B cell (primary cell): Measurements from ENCODE around the gene NDST4.

Experiments used
- EZH2 ChIP-seq: IDR thresholded peaks from 2 replicates; pipeline ENCODE4 v1.6.1; 2012; ENCODE audit warnings: borderline replicate concordance, low read depth, mild to moderate bottlenecking, moderate library complexity, low read length; ENCODE audit not compliant: insufficient read depth, poor library complexity, severe bottlenecking
- TF ChIP-seq, protein P1 (sequence below): fragments of 200-600 bp; IDR thresholded peaks from one replicate; pipeline ENCODE4 v1.8.0; 2022; ENCODE audit warnings: antibody characterized with exemption, mild to moderate bottlenecking

DNA sequence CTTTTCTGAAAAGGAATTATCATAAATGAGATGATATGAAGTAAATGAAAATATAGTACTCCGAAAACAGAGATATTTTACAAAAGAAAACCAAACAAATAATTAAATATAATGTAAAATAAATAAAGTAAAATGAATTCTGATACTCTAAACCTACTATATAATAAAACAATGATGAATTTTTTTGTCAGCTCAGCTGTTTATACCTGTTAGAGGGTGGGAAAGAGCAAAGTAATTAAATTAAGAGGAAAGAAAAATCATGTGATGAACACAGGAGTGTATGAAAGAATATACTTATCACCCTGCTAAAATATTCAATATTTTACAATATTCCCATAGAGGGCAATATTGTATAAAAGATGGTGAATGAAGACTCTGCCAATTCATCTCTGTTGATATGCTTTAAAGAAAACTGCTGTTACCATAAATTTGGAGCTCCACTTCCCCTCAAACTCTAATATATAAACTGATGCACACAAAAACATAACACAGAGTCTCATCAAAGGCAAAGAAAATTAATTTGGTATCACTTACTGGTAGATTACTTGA lies 6.5 kb upstream of the NDST4 start:
- TF ChIP-seq, protein P1, sequence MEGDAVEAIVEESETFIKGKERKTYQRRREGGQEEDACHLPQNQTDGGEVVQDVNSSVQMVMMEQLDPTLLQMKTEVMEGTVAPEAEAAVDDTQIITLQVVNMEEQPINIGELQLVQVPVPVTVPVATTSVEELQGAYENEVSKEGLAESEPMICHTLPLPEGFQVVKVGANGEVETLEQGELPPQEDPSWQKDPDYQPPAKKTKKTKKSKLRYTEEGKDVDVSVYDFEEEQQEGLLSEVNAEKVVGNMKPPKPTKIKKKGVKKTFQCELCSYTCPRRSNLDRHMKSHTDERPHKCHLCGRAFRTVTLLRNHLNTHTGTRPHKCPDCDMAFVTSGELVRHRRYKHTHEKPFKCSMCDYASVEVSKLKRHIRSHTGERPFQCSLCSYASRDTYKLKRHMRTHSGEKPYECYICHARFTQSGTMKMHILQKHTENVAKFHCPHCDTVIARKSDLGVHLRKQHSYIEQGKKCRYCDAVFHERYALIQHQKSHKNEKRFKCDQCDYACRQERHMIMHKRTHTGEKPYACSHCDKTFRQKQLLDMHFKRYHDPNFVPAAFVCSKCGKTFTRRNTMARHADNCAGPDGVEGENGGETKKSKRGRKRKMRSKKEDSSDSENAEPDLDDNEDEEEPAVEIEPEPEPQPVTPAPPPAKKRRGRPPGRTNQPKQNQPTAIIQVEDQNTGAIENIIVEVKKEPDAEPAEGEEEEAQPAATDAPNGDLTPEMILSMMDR = no peak
- no peak for TF ChIP-seq EZH2
